ENCODE measurements around the gene KRTAP1-4. TPM values are rescaled to one million over a fixed set of nuclear protein-coding genes. Genes with fewer than 3 reads are reported as not detected.

KRTAP1-4 gene
- total and polyA plus RNA-seq, 2 of the 4 experiments (the other 2 are of a cell fraction) = not detected

DNA sequence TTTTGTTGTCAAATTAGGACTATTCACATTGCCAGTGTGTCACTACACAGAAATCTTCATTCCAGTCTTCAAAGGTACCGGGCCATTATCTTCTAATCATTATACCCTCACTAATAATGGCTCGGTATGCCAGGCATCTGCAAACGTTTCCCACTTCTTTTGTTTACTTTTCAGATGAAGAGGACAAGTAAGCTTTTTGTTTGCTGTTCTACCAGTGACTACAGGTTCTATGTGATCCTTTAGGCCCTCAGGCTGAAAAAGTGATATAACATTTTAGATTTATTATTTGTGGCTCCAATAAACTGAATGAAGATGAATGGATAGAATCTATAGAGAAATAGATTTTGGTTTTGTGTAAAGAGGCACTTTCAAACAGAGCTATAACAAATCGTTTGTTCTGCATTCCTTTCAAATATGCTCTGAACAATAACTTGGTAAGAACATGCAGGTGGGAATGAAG, 20.7 kb downstream of the KRTAP1-4 start:
- Histone ChIP-seq H3K9me3 (ENCODE audit: control insufficient read depth, insufficient read depth, low read length) (no peaks in the 10 kb centered on the region), H4K91ac (ENCODE audit: insufficient read depth, low read depth, low read length) (no peak overlapping the region), H3K4ac (ENCODE audit: low read depth, low read length) (no peak overlapping the region), H3K27me3 (ENCODE audit: control insufficient read depth, insufficient read depth, low read length) (no peaks in the 10 kb centered on the region), H3K9ac (ENCODE audit: low read depth, low read length) (no peak overlapping the region), H3K36me3 (ENCODE audit: control insufficient read depth, insufficient read depth, low read length) (no peaks in the 10 kb centered on the region), H3K4me3 (ENCODE audit: insufficient read depth, low read depth, low read length) (no peak overlapping the region), H2BK120ac (ENCODE audit: low read depth, low read length) (no peak overlapping the region), H2BK20ac (ENCODE audit: low read depth, low read length) (no peak overlapping the region), H3K79me1 (ENCODE audit: low read depth in 1 of 2, low read length in 2 of 2) (no peaks in the 10 kb centered on the region), H4K20me1 (ENCODE audit: insufficient read depth, low read length) (no peaks in the 10 kb centered on the region), H3K27ac (ENCODE audit: insufficient read depth, low read length) (no peak overlapping the region), H4K8ac (ENCODE audit: low read depth in 2 of 2, low read length in 2 of 2) (no peak overlapping the region), H3K14ac (replicated peaks; ENCODE audit: low read depth, low read length) (no peak overlapping the region), H3K4me1 (ENCODE audit: control insufficient read depth, insufficient read depth, low read length) (peaks cover 1% of the 10 kb centered on the region; the same call in 1 of the 2 replicates), H2AK5ac (ENCODE audit: low read depth, low read length) (no peak overlapping the region), H4K5ac (ENCODE audit: low read depth, low read length) (no peak overlapping the region), H3K9me1 (ENCODE audit: insufficient read depth, low read length) (no peaks in the 10 kb centered on the region; the same call in 1 of the 2 replicates), H3K56ac (ENCODE audit: extremely low read depth, insufficient read depth, low read length) (no peak overlapping the region), H3K18ac (ENCODE audit: low read depth, low read length) (no peak overlapping the region), H2BK15ac (ENCODE audit: low read depth, low read length) (no peak overlapping the region), H2AK9ac (replicated peaks; ENCODE audit: low read depth, low read length, poor library complexity) (no peak overlapping the region), H2AFZ (replicated peaks; ENCODE audit: low read length, poor library complexity) (no peak overlapping the region), H3K23ac (ENCODE audit: low read depth, low read length) (no peak overlapping the region), H3K4me2 (ENCODE audit: low read depth, low read length) (no peak overlapping the region), H2BK5ac (ENCODE audit: low read depth, low read length, poor library complexity, severe bottlenecking) (no peak overlapping the region)
- in situ Hi-C loops (cut with MboI; ENCODE audit: low sequenced_read_pairs) = no loop called here
- no TSS peak for BruUV-seq (replicated peaks)
- ATAC-seq (ENCODE audit: low read depth) (no peak), DNase-seq (no peak)
- WGBS, 2 experiments (ENCODE audit: extremely low coverage in 2 of 2, insufficient read length in 1 of 2) = no CpG with 5 or more reads among the region's 4 CpGs
- intact Hi-C loops (cut with micrococcal nuclease) = no loop called here
- ChIA-PET POLR2A (ENCODE audit: unreplicated experiment) (no interaction called here), CTCF (interaction anchor here (0.6 to 0.9 kb wide), 2 partner anchors 11 to 18 kb away, joined by 3 to 6 read pairs; no protein-coding TSS in a partner anchor)
- TF ChIP-seq, protein P1, sequence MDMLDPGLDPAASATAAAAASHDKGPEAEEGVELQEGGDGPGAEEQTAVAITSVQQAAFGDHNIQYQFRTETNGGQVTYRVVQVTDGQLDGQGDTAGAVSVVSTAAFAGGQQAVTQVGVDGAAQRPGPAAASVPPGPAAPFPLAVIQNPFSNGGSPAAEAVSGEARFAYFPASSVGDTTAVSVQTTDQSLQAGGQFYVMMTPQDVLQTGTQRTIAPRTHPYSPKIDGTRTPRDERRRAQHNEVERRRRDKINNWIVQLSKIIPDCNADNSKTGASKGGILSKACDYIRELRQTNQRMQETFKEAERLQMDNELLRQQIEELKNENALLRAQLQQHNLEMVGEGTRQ (IDR thresholded peaks at IDR 0.05; ENCODE audit: low read depth, low read length) = no peak
- TF ChIP-seq MAZ (IDR thresholded peaks at IDR 0.05; ENCODE audit: borderline replicate concordance, low read depth, low read length) (no peak), SMC3 (IDR thresholded peaks at IDR 0.05; ENCODE audit: low read depth, low read length) (no peak), MXI1 (IDR thresholded peaks at IDR 0.05; ENCODE audit: borderline replicate concordance, low read depth, low read length) (no peak), POLR2A (IDR thresholded peaks at IDR 0.05; ENCODE audit: low read depth, low read length) (no peak), BHLHE40 (IDR thresholded peaks at IDR 0.05; ENCODE audit: low read depth, low read length) (no peak)
- dilution Hi-C loops (cut with HindIII; ENCODE audit: low sequenced_read_pairs, unreplicated experiment) = no loop called here

Measured in IMR-90 (cell line).